ENCODE results near the gene METTL3.

METTL3 gene

GRCh38 chr14:21476925-21477681 lies 34.0 kb downstream of the METTL3 start, which contains the start of the genes RAB2B and TOX4:
Gene RAB2B (minus strand): TSS chr14:21476959. CDS start chr14:21476872, 87 bp downstream.
Gene TOX4 (plus strand): TSS chr14:21477195. CDS start chr14:21477279, 84 bp downstream.
- Histone ChIP-seq H3K4me1 (peaks cover 2% of the 10 kb centered on the region; the same call in 1 of the 2 replicates), H3K4me3 (peak within 1 kb of the TSS; percentile 77), H3K9me3 (no peaks in the 10 kb centered on the region), H3K36me3 (replicated peaks) (peaks cover 10% of the 10 kb centered on the region), H3K27me3 (ENCODE audit: low read depth) (no peaks in the 10 kb centered on the region)
- in situ Hi-C loops (cut with MboI; ENCODE audit: low sequenced_read_pairs) = no loop called here
- peak; percentile 98 for DNase-seq (ENCODE audit: low spot score in 2 of 2)

DNA sequence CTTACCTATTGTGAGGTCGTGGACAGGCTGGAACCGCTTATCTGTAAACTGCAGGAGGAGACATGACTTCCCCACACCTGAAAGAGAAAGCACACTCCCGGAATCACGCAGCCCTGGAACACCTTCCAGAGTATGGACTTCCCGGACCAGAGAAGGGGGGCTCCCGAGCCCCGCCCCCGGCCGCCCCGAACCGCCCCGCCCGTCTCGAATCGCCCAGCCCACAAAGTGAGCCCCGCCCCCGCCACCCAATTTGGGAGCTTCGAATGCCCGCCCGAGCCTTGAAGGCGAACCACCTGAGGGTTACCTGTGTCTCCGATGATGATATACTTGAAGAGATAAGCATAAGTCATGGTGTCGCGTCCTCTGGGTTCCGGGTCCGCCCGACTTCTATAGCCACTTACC lies 34.6 kb downstream of the METTL3 start:
- no peaks in the 10 kb centered on the region for H3K27me3 ChIP-seq (ENCODE audit: low read depth)
- H3K4me3 ChIP-seq = peak overlapping the region; percentile 77
- peaks cover 7% of the 10 kb centered on the region for H3K36me3 ChIP-seq (replicated peaks)
- peaks cover 2% of the 10 kb centered on the region; the same call in 1 of the 2 replicates for H3K4me1 ChIP-seq
- H3K9me3 ChIP-seq = no peaks in the 10 kb centered on the region
- DNase-seq (ENCODE audit: low spot score in 2 of 2) = no peak
- in situ Hi-C loops (cut with MboI; ENCODE audit: low sequenced_read_pairs) = no loop called here

- H3K4me3 ChIP-seq = peak overlapping the region; percentile 77
- H3K4me1 ChIP-seq = peaks cover 2% of the 10 kb centered on the region; the same call in 1 of the 2 replicates
- H3K36me3 ChIP-seq (replicated peaks) = peaks cover 7% of the 10 kb centered on the region
- DNase-seq (ENCODE audit: low spot score in 2 of 2) = peak in 1 of 2 experiments; percentile 18
- in situ Hi-C loops (cut with MboI; ENCODE audit: low sequenced_read_pairs) = no loop called here
- no peaks in the 10 kb centered on the region for H3K27me3 ChIP-seq (ENCODE audit: low read depth)
- H3K9me3 ChIP-seq = no peaks in the 10 kb centered on the region
Observed at GRCh38 chr14:21475767-21476522, 35.2 kb downstream of the METTL3 start.

DNA sequence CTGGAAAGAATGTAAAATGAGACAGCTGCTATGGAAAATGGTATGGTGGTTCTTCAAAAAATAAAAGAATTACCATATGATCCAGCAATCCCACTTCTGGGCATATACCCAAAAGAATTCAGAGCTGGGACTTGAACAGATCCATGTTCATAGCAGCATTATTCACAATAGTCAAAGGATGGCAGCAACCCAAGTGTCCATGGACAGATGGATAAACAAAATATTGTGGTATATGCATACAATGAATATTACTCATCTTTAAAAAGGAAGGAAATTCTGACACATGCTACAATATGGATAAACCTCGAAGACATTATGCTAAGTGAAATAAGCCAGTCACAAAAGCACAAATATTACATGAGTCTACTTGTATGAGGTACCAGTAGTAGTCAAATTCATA lies 43.5 kb downstream of the METTL3 start:
- no peaks in the 10 kb centered on the region for H3K27me3 ChIP-seq (ENCODE audit: low read depth)
- in situ Hi-C loops (cut with MboI; ENCODE audit: low sequenced_read_pairs) = no loop called here
- no peaks in the 10 kb centered on the region for H3K4me1 ChIP-seq
- H3K36me3 ChIP-seq (replicated peaks) = peaks cover 22% of the 10 kb centered on the region
- no peak for DNase-seq (ENCODE audit: low spot score in 2 of 2)
- H3K9me3 ChIP-seq = no peaks in the 10 kb centered on the region
- H3K4me3 ChIP-seq = no peak overlapping the region

GRCh38 chr14:21455912-21456667 lies 55.0 kb downstream of the METTL3 start, which contains the start of gene CHD8:
Gene CHD8 (minus strand): TSS chr14:21456123. CDS start chr14:21431643, 24,480 bp downstream.
- Histone ChIP-seq H3K36me3 (replicated peaks) (peaks cover 13% of the 10 kb centered on the region), H3K9me3 (no peaks in the 10 kb centered on the region), H3K27me3 (ENCODE audit: low read depth) (no peaks in the 10 kb centered on the region), H3K4me3 (peak within 1 kb of the TSS; percentile 99), H3K4me1 (peaks cover 14% of the 10 kb centered on the region)
- DNase-seq (ENCODE audit: low spot score in 2 of 2) = peak; percentile 99 to 100
- in situ Hi-C loops (cut with MboI; ENCODE audit: low sequenced_read_pairs) = no loop called here

DNA sequence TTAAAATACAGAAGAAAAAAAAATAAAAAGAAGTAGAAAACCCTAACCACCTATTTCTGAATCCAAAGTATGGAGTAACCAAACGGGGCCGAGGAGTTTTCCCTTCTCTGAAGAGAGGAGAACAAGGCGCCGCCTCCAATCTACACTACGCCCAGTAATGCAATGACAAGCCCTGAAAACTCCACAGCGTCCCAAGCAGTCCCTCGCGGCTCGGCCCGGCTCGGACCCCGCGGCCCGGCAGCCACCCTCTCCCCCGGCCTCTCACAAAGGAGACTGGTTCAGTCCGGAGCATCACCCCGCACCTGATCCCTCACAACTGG lies 55.6 kb downstream of the METTL3 start:
- in situ Hi-C loops (cut with MboI; ENCODE audit: low sequenced_read_pairs) = no loop called here
- H3K4me1 ChIP-seq = peaks cover 14% of the 10 kb centered on the region
- peak overlapping the region; percentile 99 for H3K4me3 ChIP-seq
- H3K36me3 ChIP-seq (replicated peaks) = peaks cover 13% of the 10 kb centered on the region
- no peaks in the 10 kb centered on the region for H3K27me3 ChIP-seq (ENCODE audit: low read depth)
- DNase-seq (ENCODE audit: low spot score in 2 of 2) = no peak
- H3K9me3 ChIP-seq = no peaks in the 10 kb centered on the region

GRCh38 chr14:21454843-21455544 lies 56.1 kb downstream of the METTL3 start:
- in situ Hi-C loops (cut with MboI; ENCODE audit: low sequenced_read_pairs) = no loop called here
- no peak for DNase-seq (ENCODE audit: low spot score in 2 of 2)
- H3K9me3 ChIP-seq = no peaks in the 10 kb centered on the region
- H3K4me3 ChIP-seq = peak overlapping the region; percentile 99
- no peaks in the 10 kb centered on the region for H3K27me3 ChIP-seq (ENCODE audit: low read depth)
- H3K36me3 ChIP-seq (replicated peaks) = peaks cover 12% of the 10 kb centered on the region
- peaks cover 17% of the 10 kb centered on the region for H3K4me1 ChIP-seq

DNA sequence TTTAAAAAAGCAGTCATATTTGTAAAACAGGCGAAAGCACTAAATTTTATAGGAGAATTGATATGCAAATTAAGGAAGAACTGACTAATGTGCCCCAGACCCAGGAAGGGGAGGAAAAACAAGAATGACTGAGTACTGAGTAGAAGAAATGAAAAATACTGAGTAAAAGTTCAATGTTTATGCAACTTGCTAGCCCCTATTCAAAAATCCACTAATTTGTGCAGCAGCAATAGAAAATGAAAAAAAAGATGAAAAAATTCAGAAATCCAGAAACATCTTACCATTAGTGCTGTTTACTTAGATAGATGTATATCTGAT lies 61.3 kb downstream of the METTL3 start:
- Histone ChIP-seq H3K4me3 (no peak overlapping the region), H3K27me3 (ENCODE audit: low read depth) (no peaks in the 10 kb centered on the region), H3K4me1 (peaks cover 21% of the 10 kb centered on the region), H3K36me3 (replicated peaks) (peaks cover 11% of the 10 kb centered on the region), H3K9me3 (no peaks in the 10 kb centered on the region)
- in situ Hi-C loops (cut with MboI; ENCODE audit: low sequenced_read_pairs) = no loop called here
- DNase-seq (ENCODE audit: low spot score in 2 of 2) = no peak

Measured in HAP-1 (cell line).